Upper lobe of left lung (tissue), 6 donors: ENCODE results near the gene ETFA. TPM values are rescaled to one million over a fixed set of nuclear protein-coding genes. Genes with fewer than 3 reads are reported as not detected.
A peak's percentile ranks its signal among the peaks of the same experiment; 100 is the strongest.

Experiments used
- ATAC-seq, 2 donors: fragments of 200-7000 bp; cut with Tn5 transposase; one replicate each; pipeline ENCODE4 v1.9.1; 2022; ENCODE audit warnings: mild to moderate bottlenecking in 2 of 2, moderate library complexity in 2 of 2; ENCODE audit not compliant: low FRiP score in 2 of 2
- DNase-seq, 2 donors: peaks; one replicate each; pipeline ENCODE4 v3.0.0-alpha.2; 2019 to 2020
- H3K27ac ChIP-seq, 4 donors: fragments of 200-600 bp; sonication (generic); one replicate each; pipeline ENCODE4 v1.5.1; 2016 to 2019
- H3K27me3 ChIP-seq, 4 donors: fragments of 200-600 bp; sonication (generic); one replicate each; pipeline ENCODE4 v1.5.1; 2017 to 2019
- H3K36me3 ChIP-seq, 4 donors: fragments of 200-600 bp; sonication (generic); one replicate each; pipeline ENCODE4 v1.5.1; 2016 to 2019
- H3K4me1 ChIP-seq, 4 donors: fragments of 200-600 bp; sonication (generic); one replicate each; pipeline ENCODE4 v1.5.1; 2018 to 2019
- H3K4me3 ChIP-seq, 4 donors: fragments of 200-600 bp; sonication (generic); one replicate each; pipeline ENCODE4 v1.5.1; 2017 to 2019; ENCODE audit warnings: mild to moderate bottlenecking in 2 of 4, moderate library complexity in 1 of 4
- H3K9me3 ChIP-seq, 4 donors: fragments of 200-600 bp; sonication (generic); one replicate each; pipeline ENCODE4 v1.5.1; 2018 to 2019
- EP300 ChIP-seq, 4 donors: sonication (generic); formaldehyde crosslinking; IDR thresholded peaks; one replicate each; pipeline ENCODE4 v1.5.1; 2017; ENCODE audit warnings: antibody characterized with exemption in 4 of 4, control low read depth in 2 of 4
- POLR2A ChIP-seq, 4 donors: fragments of 450-650 bp; IDR thresholded peaks; one replicate each; pipeline ENCODE4 v1.5.1; 2016 to 2017; ENCODE audit warnings: antibody characterized with exemption in 4 of 4, mild to moderate bottlenecking in 2 of 4
- POLR2AphosphoS5 ChIP-seq, 2 donors: sonication (generic); formaldehyde crosslinking; IDR thresholded peaks; one replicate each; pipeline ENCODE4 v1.5.1; 2017; ENCODE audit warnings: antibody characterized with exemption in 2 of 2
- WGBS, 2 donors: methylation state at CpG; one replicate each; pipeline ENCODE4 v1.1.5; 2017 to 2018; 5-methylcytosine and 5-hydroxymethylcytosine counted together
- total RNA-seq, 6 donors: library from RNA; depleted of rRNA in 4 of 6; stranded (reverse); fragments of >200 nt in 4 of 6; gene quantifications; one replicate each; pipeline versions ENCODE4 v1.1.0 to v1.2.1, GENCODE V29; 2016 to 2021
- TF ChIP-seq, protein P1 (sequence below), 6 experiments: fragments of 450-650 bp in 4 of 6; fragments of 200-600 bp in 2 of 6; sonication (generic) in 2 of 6; IDR thresholded peaks; one replicate each; pipeline ENCODE4 v1.5.1; 2016 to 2019; ENCODE audit warnings: antibody characterized with exemption in 6 of 6
- donor health status: DM: no; HTN: no; CAD: no; lungs with moderate emphysema.
- donor health status: DM: no; HTN: yes; CAD: no; lungs with severe emphysema.

Gene ETFA
- total RNA-seq, 6 donors from 2014 or later: 31.6 to 82.9 (median 68.7) TPM

DNA sequence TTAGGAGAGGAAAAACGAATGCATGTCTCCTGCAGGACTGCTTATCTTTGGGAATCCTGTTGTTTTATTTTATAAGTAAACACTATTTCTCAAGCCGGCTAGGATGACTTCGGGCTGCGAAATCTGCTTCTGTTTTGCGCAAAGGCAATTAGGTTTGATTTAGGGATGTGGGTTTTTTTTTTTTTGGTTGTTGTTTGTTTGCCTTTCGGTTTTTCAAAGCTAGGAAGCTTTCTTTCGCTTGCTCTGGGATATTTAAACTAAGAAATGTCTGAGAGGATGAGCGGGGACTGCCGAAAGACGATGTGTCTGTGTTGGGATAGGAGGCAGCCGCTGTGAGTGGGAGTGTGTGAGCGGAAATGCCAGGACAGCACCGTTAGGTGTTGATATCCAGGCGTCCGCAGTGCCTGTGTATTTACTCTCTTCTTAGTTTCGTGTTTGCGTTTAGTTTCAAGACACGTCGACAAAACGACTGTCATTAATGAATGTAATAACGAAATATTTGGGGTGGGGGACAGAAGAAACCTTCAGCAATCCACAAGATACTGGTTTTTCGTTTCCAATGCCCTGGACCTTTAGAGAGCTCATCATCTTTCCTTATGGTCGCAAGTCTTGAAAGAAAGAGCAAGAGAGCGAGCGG, 25.9 kb upstream of the ETFA start:
- peaks cover 0 to 3% (median 0%) of the 10 kb centered on the region in 4 donors for H3K9me3 ChIP-seq
- TF ChIP-seq POLR2A (IDR thresholded peaks at IDR 0.05): no peak
- no peak for DNase-seq

GRCh38 chr15:76336254-76337058, 25.2 kb upstream of the ETFA start, which contains the start of gene ISL2:
Gene ISL2 (plus strand): TSS chr15:76336773. CDS start chr15:76336884, 111 bp downstream.
- TF ChIP-seq POLR2AphosphoS5 (IDR thresholded peaks at IDR 0.05) (no peak), EP300 (IDR thresholded peaks at IDR 0.05) (no peak), POLR2A (IDR thresholded peaks at IDR 0.05) (no peak)
- TF ChIP-seq, protein P1, sequence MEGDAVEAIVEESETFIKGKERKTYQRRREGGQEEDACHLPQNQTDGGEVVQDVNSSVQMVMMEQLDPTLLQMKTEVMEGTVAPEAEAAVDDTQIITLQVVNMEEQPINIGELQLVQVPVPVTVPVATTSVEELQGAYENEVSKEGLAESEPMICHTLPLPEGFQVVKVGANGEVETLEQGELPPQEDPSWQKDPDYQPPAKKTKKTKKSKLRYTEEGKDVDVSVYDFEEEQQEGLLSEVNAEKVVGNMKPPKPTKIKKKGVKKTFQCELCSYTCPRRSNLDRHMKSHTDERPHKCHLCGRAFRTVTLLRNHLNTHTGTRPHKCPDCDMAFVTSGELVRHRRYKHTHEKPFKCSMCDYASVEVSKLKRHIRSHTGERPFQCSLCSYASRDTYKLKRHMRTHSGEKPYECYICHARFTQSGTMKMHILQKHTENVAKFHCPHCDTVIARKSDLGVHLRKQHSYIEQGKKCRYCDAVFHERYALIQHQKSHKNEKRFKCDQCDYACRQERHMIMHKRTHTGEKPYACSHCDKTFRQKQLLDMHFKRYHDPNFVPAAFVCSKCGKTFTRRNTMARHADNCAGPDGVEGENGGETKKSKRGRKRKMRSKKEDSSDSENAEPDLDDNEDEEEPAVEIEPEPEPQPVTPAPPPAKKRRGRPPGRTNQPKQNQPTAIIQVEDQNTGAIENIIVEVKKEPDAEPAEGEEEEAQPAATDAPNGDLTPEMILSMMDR (IDR thresholded peaks at IDR 0.05): no peak
- DNase-seq (peak; percentile 65 to 91), ATAC-seq (peak in 1 of 2 donors; percentile 56)
- Histone ChIP-seq H3K27ac (no peak within 1 kb of the TSS), H3K4me3 (peak within 1 kb of the TSS in 3 of 4 donors; percentile 28 to 42 (median 36)), H3K4me1 (peaks cover 45 to 65% (median 49%) of the 10 kb centered on the region in 4 donors), H3K27me3 (peaks cover 4 to 73% (median 49%) of the 10 kb centered on the region in 4 donors), H3K9me3 (peaks cover 0 to 3% (median 0%) of the 10 kb centered on the region in 4 donors), H3K36me3 (no peaks in the 10 kb centered on the region)
- WGBS, 2 donors: 10 to 12% methylated on average over 16 to 33 of the region's 40 CpGs

More for the DNA sequence above, 25.9 kb upstream of the ETFA start:
- no peak overlapping the region for H3K27ac ChIP-seq
- peaks cover 4 to 80% (median 56%) of the 10 kb centered on the region in 4 donors for H3K27me3 ChIP-seq
- WGBS, 2 donors: 11 to 12% methylated on average over 25 of the region's 25 CpGs
- H3K36me3 ChIP-seq: no peaks in the 10 kb centered on the region
- H3K4me3 ChIP-seq: peak overlapping the region in 2 of 4 donors; percentile 36 to 42
- H3K4me1 ChIP-seq: peaks cover 52 to 72% (median 56%) of the 10 kb centered on the region in 4 donors
- ATAC-seq: no peak

DNA sequence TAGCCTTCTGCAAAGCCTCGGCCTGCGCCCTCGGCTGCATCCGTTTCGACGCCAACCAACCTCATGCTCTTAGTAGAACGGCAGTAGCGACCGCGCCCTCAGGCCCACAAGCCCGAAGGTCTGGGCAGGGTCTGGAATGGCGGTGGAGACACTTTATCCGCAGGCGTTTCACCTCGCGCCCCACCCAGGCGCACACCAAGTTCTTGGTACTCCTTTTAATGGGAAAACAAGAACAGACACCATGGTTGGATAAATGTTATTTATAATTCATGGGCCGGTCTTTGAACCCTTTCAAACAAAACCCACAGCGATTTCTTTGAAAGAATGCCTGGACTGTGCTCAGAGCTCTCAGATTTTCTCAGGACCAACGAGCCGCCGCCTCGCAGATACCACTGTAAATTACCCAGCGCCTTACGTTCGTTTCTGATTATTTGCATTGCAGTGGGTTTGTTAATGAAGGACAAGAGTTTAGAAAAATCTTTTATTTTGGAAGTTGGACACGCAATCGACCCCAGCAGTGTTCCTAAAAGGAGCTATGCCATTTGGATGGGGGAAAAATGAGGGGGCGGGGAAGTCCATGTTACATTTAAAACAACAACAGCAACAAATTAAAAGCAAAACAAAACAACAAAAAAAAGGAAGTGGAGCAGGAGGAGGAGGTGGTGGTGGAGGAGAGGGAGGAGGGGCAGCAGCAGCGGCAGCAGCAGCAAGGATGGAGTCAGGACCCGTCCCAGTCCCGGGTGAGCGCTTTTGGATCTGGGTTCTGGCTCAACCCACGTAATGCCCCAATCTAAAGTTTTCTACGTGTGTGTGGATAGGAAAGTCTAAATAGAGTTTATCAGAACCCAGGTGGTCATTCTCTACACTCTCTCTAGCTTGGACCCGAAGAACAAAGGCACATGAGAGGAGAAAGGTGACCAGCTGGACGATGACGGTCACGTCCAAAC, 24.3 kb upstream of the ETFA start:
- no peak for TF ChIP-seq POLR2AphosphoS5 (IDR thresholded peaks at IDR 0.05)
- TF ChIP-seq POLR2A (IDR thresholded peaks at IDR 0.05): no peak
- TF ChIP-seq, protein P1 (IDR thresholded peaks at IDR 0.05): no peak
- no peak for TF ChIP-seq EP300 (IDR thresholded peaks at IDR 0.05)
- H3K4me1 ChIP-seq: peaks cover 36 to 56% (median 40%) of the 10 kb centered on the region in 4 donors
- peaks cover 4 to 64% (median 40%) of the 10 kb centered on the region in 4 donors for H3K27me3 ChIP-seq
- DNase-seq (peak in 1 of 2 donors; percentile 85), ATAC-seq (no peak)
- peaks cover 0 to 3% (median 0%) of the 10 kb centered on the region in 4 donors for H3K9me3 ChIP-seq
- no peak overlapping the region for H3K27ac ChIP-seq
- H3K36me3 ChIP-seq: no peaks in the 10 kb centered on the region
- H3K4me3 ChIP-seq: peak overlapping the region in 3 of 4 donors; percentile 28 to 42 (median 36)
- 12 to 17% methylated on average over 32 to 38 of the region's 39 CpGs for WGBS, 2 donors

DNA sequence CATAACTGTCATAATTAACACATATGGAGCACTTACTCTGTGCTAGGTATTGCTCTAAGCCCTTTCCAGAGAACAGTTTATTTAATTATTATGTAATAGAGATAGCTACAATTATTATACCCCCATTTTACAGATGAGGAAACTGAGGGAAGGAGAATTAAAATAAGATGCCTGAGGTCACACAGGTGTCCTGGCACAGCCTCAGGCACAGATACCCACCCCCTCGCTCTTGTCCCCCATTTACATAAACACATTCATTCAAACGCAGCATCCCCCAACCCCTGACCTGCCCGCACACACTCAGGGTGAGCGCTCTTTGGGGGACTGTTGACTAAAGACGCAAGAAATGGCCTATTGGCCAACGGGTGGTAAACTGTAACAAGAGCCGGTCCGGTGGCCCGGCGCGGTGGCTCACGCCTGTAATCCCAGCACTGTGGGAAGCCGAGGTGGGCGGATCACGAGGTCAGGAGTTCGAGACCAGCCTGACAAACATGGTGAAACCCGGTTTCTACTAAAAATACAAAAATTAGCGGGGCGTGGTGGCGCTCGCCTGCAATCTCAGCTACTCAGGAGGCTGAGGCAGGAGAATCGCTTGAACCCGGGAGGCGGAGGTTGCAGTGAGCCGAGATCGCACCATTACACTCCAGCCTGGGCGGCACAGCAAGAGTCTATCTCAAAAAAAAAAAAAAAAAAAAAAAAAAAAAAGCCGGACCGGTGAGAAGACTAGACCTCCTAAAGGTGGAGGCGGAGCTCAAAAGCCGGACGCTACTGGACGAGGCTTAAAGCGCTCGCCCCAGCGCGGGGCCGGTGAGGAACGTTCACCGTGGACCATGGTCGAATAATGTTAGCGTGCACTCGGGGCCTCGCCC, 23.4 kb upstream of the ETFA start:
- H3K27me3 ChIP-seq: peaks cover 4 to 55% (median 32%) of the 10 kb centered on the region in 4 donors
- WGBS, 2 donors: 28 to 34% methylated on average over 41 to 43 of the region's 44 CpGs

More for the DNA sequence above, 23.4 kb upstream of the ETFA start:
- DNase-seq (peak in 1 of 2 donors; percentile 52), ATAC-seq (no peak)
- peaks cover 0 to 3% (median 0%) of the 10 kb centered on the region in 4 donors for H3K9me3 ChIP-seq
- peak overlapping the region in 1 of 4 donors; percentile 42 for H3K4me3 ChIP-seq
- H3K27ac ChIP-seq: no peak overlapping the region
- H3K36me3 ChIP-seq: no peaks in the 10 kb centered on the region
- peaks cover 27 to 47% (median 31%) of the 10 kb centered on the region in 4 donors for H3K4me1 ChIP-seq
- TF ChIP-seq POLR2AphosphoS5 (IDR thresholded peaks at IDR 0.05): no peak
- TF ChIP-seq, protein P1 (IDR thresholded peaks at IDR 0.05): no peak
- TF ChIP-seq EP300 (IDR thresholded peaks at IDR 0.05): no peak
- TF ChIP-seq POLR2A (IDR thresholded peaks at IDR 0.05): no peak
